Renal pelvis (tissue), 12 donors: ENCODE results near the gene ST8SIA6. TPM values are rescaled to one million over a fixed set of nuclear protein-coding genes. Genes with fewer than 3 reads are reported as not detected.
"Not testable (repeated sequence)": the region's sequence is repeated elsewhere in the genome, so short reads cannot be mapped to it uniquely, and the experiment has no call there.

ENCODE experiments used
- DNase-seq: peaks from one replicate; pipeline ENCODE4 v3.0.0-alpha.2; 2013
- long read RNA-seq, 16 experiments: transcript quantifications; one replicate each; lab custom pipeline, GENCODE V29; 2026
- polyA plus RNA-seq, 3 donors: library from polyadenylated mRNA; unstranded; fragments of 120-200 nt; gene quantifications; one replicate each; pipeline ENCODE4 v1.2.1, GENCODE V29; 2013; ENCODE audit not compliant: insufficient read length in 3 of 3

Gene ST8SIA6
- 1 to 10 TPM; 1.2 to 1.5 (median 1.2) TPM for polyA plus RNA-seq
- long read RNA-seq, donor 1, result 0 reads
- long read RNA-seq, donor 2, partial matches to known transcripts, result 0 of 1 reads
- long read RNA-seq, donor 2, other reads (novel, unspliced or antisense), result 0 of 1 reads
- long read RNA-seq, donor 3, result 0 reads
- long read RNA-seq, donor 4, result 0 reads
- long read RNA-seq, donor 5, result 0 reads
- long read RNA-seq, donor 6, result 0 reads
- long read RNA-seq, donor 7, result 0 reads
- long read RNA-seq, donor 8, result 0 reads
- long read RNA-seq, donor 9, result 0 reads
- long read RNA-seq, donor 10, result 0 reads
- long read RNA-seq, donor 11, result 0 reads
- long read RNA-seq, donor 12, result 0 reads
- long read RNA-seq, donor 13, result 0 reads
- long read RNA-seq, donor 14, result 0 reads
- long read RNA-seq, donor 15, partial matches to known transcripts, result 0 of 1 reads
- long read RNA-seq, donor 15, other reads (novel, unspliced or antisense), result 0 of 1 reads
- long read RNA-seq, donor 16, result 0 reads

- peak; percentile 56 for DNase-seq
These were observed at the start of gene ST8SIA6 for GRCh38 chr10:17454161-17455014. Gene ST8SIA6, minus strand, starts transcription at chr10:17454595. Its CDS starts 340 bp downstream, at chr10:17454255.

- DNase-seq, result no peak
These were observed 49.4 kb upstream of the ST8SIA6 start for GRCh38 chr10:17503795-17504194.

GRCh38 chr10:17502814-17503213 lies 48.4 kb upstream of the ST8SIA6 start:
- DNase-seq, result no peak

GRCh38 chr10:17499014-17499413 lies 44.6 kb upstream of the ST8SIA6 start:
- DNase-seq, result not testable (repeated sequence)

- no peak for DNase-seq
These were observed 43.1 kb upstream of the ST8SIA6 start for GRCh38 chr10:17497446-17498030.

GRCh38 chr10:17494626-17495260 lies 40.3 kb upstream of the ST8SIA6 start:
- DNase-seq, result no peak

GRCh38 chr10:17488848-17489247 lies 34.5 kb upstream of the ST8SIA6 start:
- DNase-seq, result peak; percentile 19

- no peak for DNase-seq
These were observed 28.7 kb upstream of the ST8SIA6 start for GRCh38 chr10:17483079-17483478.

GRCh38 chr10:17479822-17480221 lies 25.4 kb upstream of the ST8SIA6 start:
- no peak for DNase-seq

GRCh38 chr10:17479015-17479615 lies 24.7 kb upstream of the ST8SIA6 start:
- DNase-seq, result no peak

GRCh38 chr10:17476073-17476472 lies 21.7 kb upstream of the ST8SIA6 start:
- no peak for DNase-seq

- no peak for DNase-seq
These were observed 21.3 kb upstream of the ST8SIA6 start for GRCh38 chr10:17475661-17476060.

- no peak for DNase-seq
These were observed 20.4 kb upstream of the ST8SIA6 start for GRCh38 chr10:17474595-17475323.

- DNase-seq, result no peak
These were observed 19.0 kb upstream of the ST8SIA6 start for GRCh38 chr10:17473228-17473950.

GRCh38 chr10:17472481-17473227 lies 18.3 kb upstream of the ST8SIA6 start:
- no peak for DNase-seq

- no peak for DNase-seq
These were observed 15.9 kb upstream of the ST8SIA6 start for GRCh38 chr10:17470246-17470645.

GRCh38 chr10:17465328-17466125 lies 11.1 kb upstream of the ST8SIA6 start:
- no peak for DNase-seq

GRCh38 chr10:17464545-17464944 lies 10.2 kb upstream of the ST8SIA6 start:
- no peak for DNase-seq
